Smooth muscle cell (in vitro differentiated cells): ENCODE results near the gene PPP1R15B. TPM values are rescaled to one million over a fixed set of nuclear protein-coding genes. Genes with fewer than 3 reads are reported as not detected.

Experiments
- DNase-seq: peaks from one replicate; lab custom pipeline; 2025; ENCODE audit not compliant: unreplicated experiment; lab: John Stamatoyannopoulos, UW
- H2AFZ ChIP-seq: fragments of 200-600 bp; sonication (generic); 2 replicates; pipeline ENCODE4 v1.6.0; 2016; ENCODE audit warnings: antibody characterized with exemption, low read depth, mild to moderate bottlenecking
- H3F3A ChIP-seq: fragments of 200-600 bp; sonication (generic); 2 replicates; pipeline ENCODE4 v1.6.0; 2017; ENCODE audit warnings: antibody characterized with exemption, low read depth
- H3K27ac ChIP-seq: fragments of 200-600 bp; sonication (generic); 2 replicates; pipeline ENCODE4 v1.5.1; 2016; ENCODE audit warnings: low read depth, mild to moderate bottlenecking
- H3K27me3 ChIP-seq: fragments of 200-600 bp; sonication (generic); 2 replicates; pipeline ENCODE4 v1.6.1; 2016; ENCODE audit warnings: low read depth, mild to moderate bottlenecking
- H3K36me3 ChIP-seq: fragments of 200-600 bp; sonication (generic); 2 replicates; pipeline ENCODE4 v1.5.1; 2016; ENCODE audit warnings: low read depth
- H3K4me1 ChIP-seq: fragments of 200-600 bp; sonication (generic); 2 replicates; pipeline ENCODE4 v1.5.1; 2016; ENCODE audit warnings: low read depth
- H3K4me2 ChIP-seq: fragments of 200-600 bp; sonication (generic); 2 replicates; pipeline ENCODE4 v1.6.0; 2016; ENCODE audit warnings: mild to moderate bottlenecking
- H3K4me3 ChIP-seq: fragments of 200-600 bp; sonication (generic); 2 replicates; pipeline ENCODE4 v1.5.1; 2016; ENCODE audit warnings: mild to moderate bottlenecking
- H3K79me2 ChIP-seq: fragments of 200-600 bp; sonication (generic); 2 replicates; pipeline ENCODE4 v1.6.0; 2016; ENCODE audit warnings: low read depth, mild to moderate bottlenecking
- H3K9ac ChIP-seq: fragments of 200-600 bp; sonication (generic); 2 replicates; pipeline ENCODE4 v1.6.0; 2016; ENCODE audit warnings: low read depth
- H3K9me3 ChIP-seq: fragments of 200-600 bp; sonication (generic); replicated peaks from 2 replicates; pipeline ENCODE4 v1.5.1; 2016; ENCODE audit warnings: low read depth
- H4K20me1 ChIP-seq: fragments of 200-600 bp; sonication (generic); 2 replicates; pipeline ENCODE4 v1.6.0; 2016; ENCODE audit warnings: low read depth
- CTCF ChIP-seq: fragments of 200-600 bp; sonication (generic); IDR thresholded peaks from 2 replicates; pipeline ENCODE4 v1.5.1; 2017; ENCODE audit warnings: borderline replicate concordance, mild to moderate bottlenecking, antibody characterized with exemption; ENCODE audit not compliant: insufficient read depth, poor library complexity, severe bottlenecking
- WGBS: methylation state at CpG from one replicate; pipeline ENCODE4 v1.1.7; 2016; ENCODE audit warnings: low lambda C conversion rate; 5-methylcytosine and 5-hydroxymethylcytosine counted together
- polyA plus RNA-seq: library from polyadenylated mRNA; unstranded; fragments of >200 nt; fragmentation: Nextera tagmentation; extraction: Ambion mirVana; gene quantifications from 2 replicates; pipeline ENCODE4 v1.2.1, GENCODE V29; 2016
- total RNA-seq: library from RNA; depleted of rRNA; stranded (reverse); fragments of >200 nt; gene quantifications from 2 replicates; pipeline ENCODE4 v1.2.3, GENCODE V29; 2014

The PPP1R15B gene
- total and polyA plus RNA-seq, 2 experiments from 2014 or later = 24.1 to 74.8 TPM

GRCh38 chr1:204359474-204360255 lies 52.0 kb downstream of the PPP1R15B start, which contains the start of gene PLEKHA6:
TSS of gene PLEKHA6 (minus strand) at chr1:204359929. CDS start at chr1:204273727, 86,202 bp downstream.
- Histone ChIP-seq H3K79me2 (no peaks in the 10 kb centered on the region), H3K9ac (no peak within 1 kb of the TSS), H3K4me1 (peaks cover 22% of the 10 kb centered on the region), H3K36me3 (no peaks in the 10 kb centered on the region), H3F3A (no peaks in the 10 kb centered on the region), H4K20me1 (no peaks in the 10 kb centered on the region), H2AFZ (no peak within 1 kb of the TSS), H3K27me3 (no peaks in the 10 kb centered on the region), H3K4me2 (peak within 1 kb of the TSS; percentile 25), H3K27ac (no peak within 1 kb of the TSS), H3K9me3 (no peaks in the 10 kb centered on the region), H3K4me3 (no peak within 1 kb of the TSS)
- peak; percentile 11 for TF ChIP-seq CTCF
- WGBS = 21% methylated on average over 14 of the region's 20 CpGs
- no peak for DNase-seq

GRCh38 chr1:204359131-204359473 lies 52.5 kb downstream of the PPP1R15B start:
- Histone ChIP-seq H3K4me3 (no peak overlapping the region), H3K4me1 (peaks cover 22% of the 10 kb centered on the region), H3K27me3 (no peaks in the 10 kb centered on the region), H3K27ac (no peak overlapping the region), H3K9ac (no peak overlapping the region), H2AFZ (no peak overlapping the region), H3K4me2 (no peak overlapping the region), H3K9me3 (no peaks in the 10 kb centered on the region), H4K20me1 (no peaks in the 10 kb centered on the region), H3K36me3 (no peaks in the 10 kb centered on the region), H3F3A (no peaks in the 10 kb centered on the region), H3K79me2 (no peaks in the 10 kb centered on the region)
- WGBS = 35% methylated on average over 5 of the region's 5 CpGs
- no peak for DNase-seq
- no peak for TF ChIP-seq CTCF

- Histone ChIP-seq H3K4me3 (no peak overlapping the region), H3K4me1 (peaks cover 22% of the 10 kb centered on the region)
Observed at GRCh38 chr1:204358605-204359004, 53.0 kb downstream of the PPP1R15B start.

More at GRCh38 chr1:204358605-204359004, 53.0 kb downstream of the PPP1R15B start:
- Histone ChIP-seq H3K9ac (no peak overlapping the region), H2AFZ (no peak overlapping the region), H3K4me2 (no peak overlapping the region), H3K27me3 (no peaks in the 10 kb centered on the region), H3K27ac (no peak overlapping the region), H3F3A (no peaks in the 10 kb centered on the region), H3K79me2 (no peaks in the 10 kb centered on the region), H3K36me3 (no peaks in the 10 kb centered on the region), H4K20me1 (no peaks in the 10 kb centered on the region), H3K9me3 (no peaks in the 10 kb centered on the region)
- WGBS = 49% methylated on average over 2 of the region's 5 CpGs
- TF ChIP-seq CTCF = no peak
- no peak for DNase-seq
